GM18868 (cell line): ENCODE data around the gene ERFE.

Experiments
- ATAC-seq: cut with Tn5 transposase; IDR thresholded peaks from one replicate; pipeline ENCODE4 v1.9.1; 2021; ENCODE audit warnings: mild to moderate bottlenecking, moderate library complexity; ENCODE audit not compliant: unreplicated experiment

Gene ERFE

DNA sequence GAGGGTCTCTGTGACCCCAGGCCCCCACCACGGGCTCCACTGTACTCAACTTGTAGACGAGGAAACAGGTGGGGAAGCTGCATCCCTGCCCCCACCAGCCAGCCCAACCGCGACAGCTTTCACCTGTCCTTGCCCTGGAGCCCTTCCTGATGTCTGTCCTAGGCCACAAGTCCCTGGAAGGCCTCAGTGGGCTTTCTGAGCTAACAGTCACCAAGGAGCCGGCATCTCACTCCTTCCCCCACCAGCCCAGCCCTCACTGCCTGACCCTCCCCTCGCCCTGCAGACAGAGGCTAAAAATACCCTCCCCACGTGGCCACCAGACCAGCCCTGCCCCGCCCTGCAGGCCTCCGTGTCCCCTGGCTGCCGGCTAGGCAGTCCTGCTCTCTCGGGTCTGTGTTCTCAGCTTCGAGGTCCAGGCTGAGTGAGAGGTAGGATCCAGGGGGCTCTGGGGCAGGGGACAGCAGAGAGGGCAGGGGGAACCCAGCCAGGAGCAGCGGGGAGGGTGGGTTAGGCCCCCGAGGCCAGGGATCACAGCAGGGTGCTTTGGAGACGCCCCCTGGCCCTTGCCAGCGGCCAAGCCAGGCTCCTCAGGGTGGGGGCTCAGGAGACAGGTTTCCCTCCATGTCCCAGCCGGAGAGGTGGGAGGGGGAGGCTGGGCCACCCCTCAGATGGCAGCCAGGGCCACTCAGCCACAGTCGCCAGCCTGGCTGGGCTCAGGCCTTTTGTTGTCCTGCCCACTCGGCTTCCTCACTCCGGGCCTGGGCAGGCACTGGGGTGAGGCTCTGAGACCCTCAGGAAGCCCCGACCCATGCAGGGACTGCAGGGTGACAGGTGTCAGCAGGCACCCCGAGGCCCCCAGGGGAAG lies 20.2 kb upstream of the ERFE start, which contains the start of gene KLHL30:
Gene KLHL30, plus strand, starts transcription at position 338 of the 865 bp plus-strand sequence. CDS start 2,087 bp downstream, outside the sequence.
- no peak for ATAC-seq

DNA sequence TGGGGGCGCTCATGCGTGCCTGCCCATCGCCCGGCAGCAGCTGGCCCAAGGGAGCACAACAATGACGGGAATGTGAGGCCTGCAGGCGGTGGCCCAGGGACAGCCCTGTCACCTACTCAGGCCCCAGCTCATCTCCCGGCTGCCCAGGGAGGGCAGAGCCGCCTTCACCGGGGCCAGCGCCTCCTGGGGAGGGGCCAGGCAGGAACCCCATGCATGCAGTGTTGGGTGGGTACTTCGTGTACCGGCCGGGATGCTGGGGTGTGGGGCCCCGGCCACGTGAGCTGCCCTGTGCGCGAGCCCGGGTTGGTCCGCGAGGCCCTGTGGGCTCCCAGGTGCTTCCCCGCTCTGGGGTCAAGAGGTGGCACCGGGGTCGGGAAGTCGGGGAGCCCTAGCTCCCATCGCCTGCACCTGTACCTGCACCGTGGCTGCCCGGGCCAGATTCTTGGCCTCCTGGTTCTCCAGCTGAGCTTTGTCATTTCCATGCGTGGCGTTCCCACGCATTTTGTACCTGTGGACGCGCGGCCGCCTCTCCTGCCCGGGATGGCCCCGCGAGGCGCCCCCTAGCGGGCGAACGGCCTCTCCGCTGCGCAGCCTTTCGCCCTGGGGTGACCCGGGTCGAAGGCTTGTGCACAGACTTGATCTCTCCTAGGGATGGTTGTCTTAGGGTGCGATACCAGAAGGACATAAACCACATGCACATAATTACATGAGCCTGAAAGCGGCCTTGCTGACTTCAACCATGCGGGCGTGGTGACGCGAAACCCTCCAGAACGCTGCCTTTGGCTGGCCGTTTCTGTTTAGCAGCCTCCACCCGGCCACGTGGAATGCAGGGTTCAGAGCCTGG lies 19.4 kb upstream of the ERFE start:
- no peak for ATAC-seq

DNA sequence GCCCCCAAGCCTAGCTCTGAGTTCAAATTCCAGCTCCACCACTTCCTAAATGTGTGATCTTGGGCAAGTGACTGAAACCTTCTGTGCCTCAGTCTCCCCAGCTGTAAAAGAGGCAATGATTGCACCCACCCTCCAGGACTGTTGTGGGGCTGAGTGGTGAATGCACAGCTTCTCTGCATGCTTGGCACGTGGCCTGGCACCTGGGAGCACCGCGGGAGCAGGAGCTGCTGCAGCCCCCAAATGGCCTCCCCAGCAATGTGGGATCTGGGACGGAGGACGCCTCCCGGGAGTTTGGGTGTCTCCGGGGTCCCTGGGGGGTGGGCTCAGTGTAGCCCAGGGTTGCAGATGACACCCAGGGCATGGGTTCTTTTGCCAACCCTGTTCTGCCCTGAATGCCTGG lies 18.7 kb upstream of the ERFE start:
- no peak for ATAC-seq

- ATAC-seq, result no peak
Observed at GRCh38 chr2:238140721-238141540, 17.8 kb upstream of the ERFE start.

DNA sequence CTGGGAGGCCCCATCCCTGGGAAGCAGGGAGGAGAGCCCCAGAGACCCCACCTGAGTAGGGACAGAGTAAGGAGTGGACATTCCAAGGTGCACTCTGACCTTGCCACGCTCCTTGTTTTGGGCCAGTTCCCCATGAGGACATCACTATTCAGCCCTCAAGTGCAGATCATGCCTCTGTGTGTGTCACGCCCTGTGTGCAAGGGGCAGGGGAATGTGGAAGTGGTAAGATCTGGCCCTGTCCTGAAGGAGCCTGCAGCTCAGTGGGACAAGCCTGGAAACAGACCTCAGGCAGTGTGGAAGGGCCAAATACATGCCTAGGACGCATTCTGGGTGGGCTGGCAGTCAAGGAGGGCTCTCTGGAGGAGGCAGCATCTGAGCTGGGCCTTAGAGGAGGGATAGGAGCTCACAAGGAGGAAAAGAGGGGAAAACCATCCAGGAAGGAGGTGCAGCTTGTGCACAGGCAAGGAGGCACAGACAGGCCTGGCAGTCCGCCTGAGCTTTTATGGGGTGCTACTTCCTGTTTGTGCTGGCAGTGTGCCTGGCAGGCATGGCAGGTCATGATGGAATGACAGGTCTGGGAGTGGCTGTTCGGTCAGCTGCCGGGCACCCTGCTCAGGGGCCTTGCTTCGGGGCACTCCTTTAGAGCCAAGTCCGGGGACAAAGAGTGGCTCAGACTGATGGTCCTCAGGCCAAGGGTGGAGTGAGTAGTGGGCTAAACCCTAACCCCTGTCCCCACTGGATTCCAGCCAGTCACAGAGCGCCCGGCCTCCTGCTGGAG lies 17.0 kb upstream of the ERFE start:
- no peak for ATAC-seq

DNA sequence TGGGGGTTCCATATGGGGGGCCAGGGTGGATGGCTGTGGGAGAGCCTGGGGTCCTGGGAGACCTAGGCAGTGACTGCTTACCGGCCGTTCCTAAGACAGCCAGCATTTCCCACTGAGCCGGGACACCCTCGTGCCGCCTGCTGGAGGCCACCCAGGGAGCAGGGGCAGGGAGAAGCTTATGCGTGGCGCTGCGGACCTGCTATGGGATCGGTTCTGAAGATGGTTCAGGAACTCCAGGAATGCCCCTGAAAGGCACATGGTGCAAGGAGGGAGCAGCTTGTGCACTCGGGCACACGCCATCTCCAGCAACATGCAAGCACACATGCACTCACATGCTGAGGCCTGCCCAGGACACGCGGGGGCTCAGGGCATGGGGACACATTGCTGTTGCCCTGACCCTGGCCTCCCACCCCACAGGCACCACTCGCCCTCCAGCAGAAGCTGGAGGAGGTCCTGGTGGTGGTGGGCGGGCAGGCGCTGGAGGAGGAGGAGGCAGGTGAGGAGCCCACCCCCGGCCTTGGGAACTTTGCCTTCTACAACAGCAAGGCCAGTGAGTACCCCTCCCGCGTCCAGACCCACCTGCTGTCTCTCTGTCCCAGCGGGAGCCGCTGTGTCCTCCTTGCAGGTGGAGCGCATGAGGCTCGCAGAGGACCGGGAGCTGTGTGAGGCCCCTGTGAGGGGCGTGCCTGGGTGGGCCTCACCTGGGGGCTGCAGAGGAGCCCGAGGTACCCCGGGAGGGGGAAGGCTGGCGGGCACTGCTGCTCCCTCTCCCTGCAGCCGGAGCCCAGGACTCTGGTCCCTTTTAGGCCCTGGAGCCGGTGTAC lies 16.2 kb upstream of the ERFE start:
- ATAC-seq, result no peak

DNA sequence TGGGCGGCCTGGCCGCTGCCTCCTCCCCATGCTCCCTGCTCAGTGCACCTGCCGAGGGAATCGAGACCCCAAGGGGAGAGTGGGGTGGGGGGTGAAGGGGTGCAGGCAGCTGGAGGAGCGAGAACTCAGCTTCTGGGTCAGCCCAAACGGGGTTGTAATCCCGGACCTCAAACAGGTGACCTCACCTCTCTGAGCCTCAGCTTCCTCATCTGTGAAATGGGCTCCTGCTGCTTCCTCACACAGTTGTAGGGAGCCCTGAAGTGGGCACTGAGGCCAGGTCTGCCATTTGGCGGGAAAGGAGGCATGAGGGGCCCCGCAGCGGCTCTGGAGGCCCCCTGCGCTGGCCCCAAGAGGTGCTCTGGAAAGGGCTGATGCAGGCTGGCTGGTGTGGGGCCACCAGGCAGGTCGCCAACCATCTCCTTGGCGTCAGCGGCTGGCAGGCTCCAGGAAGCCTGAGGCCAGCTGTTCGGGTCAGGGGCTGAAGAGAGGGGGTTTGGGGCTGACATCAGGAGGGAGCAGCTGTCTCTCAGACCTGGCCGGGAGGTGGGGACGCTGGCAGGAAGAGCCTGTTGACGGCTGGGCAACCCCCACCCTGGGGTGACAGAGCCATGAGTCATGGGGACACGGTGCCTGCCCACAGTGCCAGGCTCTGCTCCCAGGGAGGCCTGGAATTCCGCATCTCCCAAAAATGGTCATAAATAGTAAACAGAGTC lies 15.4 kb upstream of the ERFE start:
- ATAC-seq, result no peak

- ATAC-seq, result no peak
Observed at GRCh38 chr2:238144262-238144661, 14.5 kb upstream of the ERFE start.

DNA sequence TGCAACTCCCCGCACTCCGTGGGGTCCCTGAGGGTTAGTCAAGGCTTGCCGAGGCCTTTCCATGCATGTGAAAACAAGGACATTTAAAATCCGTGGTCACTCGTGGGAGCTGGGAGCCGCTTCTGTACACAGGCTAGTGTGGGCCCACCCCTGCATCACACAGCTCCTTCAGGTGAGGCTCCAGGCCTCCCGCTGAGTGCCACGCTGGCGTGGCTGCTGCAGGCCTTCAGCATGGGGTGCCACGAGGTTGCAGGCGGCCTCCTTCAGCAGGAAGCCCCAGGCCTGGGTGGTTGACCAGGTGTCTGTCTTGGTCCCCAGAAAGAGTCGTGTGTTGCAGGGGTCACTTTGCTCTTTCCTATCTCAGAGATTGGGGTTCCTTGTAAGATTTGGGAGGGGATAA lies 13.7 kb upstream of the ERFE start:
- no peak for ATAC-seq

DNA sequence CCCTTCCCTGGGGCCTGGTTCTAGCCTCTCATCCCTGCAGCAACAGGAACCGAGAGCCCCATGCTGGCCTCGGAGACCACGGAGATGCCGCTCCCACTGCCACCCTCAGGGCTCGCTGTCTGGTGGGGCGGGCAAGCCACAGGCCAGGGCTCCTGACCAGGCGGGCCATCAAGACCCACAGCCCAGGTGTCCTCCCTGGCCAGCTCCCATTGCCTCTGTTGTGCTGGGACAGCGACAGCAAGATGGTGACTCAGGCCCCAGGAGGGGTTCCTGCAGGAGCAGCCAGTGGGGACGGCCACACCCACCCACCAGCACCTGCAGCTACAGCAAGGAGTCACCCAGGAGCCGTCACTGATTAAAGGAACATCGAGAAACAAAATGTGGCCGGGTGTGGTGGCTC lies 12.9 kb upstream of the ERFE start:
- no peak for ATAC-seq

GRCh38 chr2:238146884-238147544 lies 11.8 kb upstream of the ERFE start:
- no peak for ATAC-seq

DNA sequence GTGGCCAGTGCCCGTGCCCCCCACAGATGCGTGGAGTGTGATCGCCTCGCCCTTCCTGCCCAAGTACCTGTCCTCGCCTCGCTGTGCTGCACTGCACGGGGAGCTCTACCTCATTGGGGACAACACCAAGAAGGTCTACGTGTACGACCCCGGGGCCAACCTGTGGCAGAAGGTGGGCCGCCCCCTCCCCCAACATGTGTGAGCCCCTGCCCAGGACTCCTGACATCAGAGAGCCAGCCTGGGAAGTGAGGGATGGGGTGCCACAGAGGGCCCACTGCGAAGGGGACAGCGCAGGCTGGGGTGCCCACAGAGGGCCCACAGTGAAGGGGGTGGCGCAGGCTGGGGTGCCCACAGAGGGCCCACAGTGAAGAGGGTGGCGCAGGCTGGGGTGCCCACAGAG lies 9.8 kb upstream of the ERFE start:
- no peak for ATAC-seq

- no peak for ATAC-seq
Observed at GRCh38 chr2:238149841-238150572, 8.8 kb upstream of the ERFE start.

- no peak for ATAC-seq
Observed at GRCh38 chr2:238150686-238151085, 8.1 kb upstream of the ERFE start.

DNA sequence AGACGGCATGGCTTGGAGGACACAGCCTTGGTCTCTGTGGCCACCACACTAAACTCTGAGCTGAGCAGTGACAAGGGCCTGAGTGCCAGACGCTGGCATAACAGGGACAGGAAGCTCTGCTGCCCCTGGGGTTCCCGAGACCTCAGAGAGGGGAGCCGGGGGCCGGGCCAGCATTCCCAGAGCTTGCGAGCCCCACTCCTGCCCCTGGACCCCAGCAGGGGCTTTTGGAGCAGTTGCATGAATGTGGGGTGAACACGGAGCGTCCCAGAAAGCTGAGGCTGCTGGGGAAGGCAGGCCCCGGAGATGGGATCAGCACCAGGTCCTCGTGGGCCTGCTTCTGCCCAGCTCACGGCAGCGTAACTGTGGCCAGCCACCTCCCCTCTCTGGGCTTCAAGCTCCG lies 7.6 kb upstream of the ERFE start:
- ATAC-seq, result no peak

DNA sequence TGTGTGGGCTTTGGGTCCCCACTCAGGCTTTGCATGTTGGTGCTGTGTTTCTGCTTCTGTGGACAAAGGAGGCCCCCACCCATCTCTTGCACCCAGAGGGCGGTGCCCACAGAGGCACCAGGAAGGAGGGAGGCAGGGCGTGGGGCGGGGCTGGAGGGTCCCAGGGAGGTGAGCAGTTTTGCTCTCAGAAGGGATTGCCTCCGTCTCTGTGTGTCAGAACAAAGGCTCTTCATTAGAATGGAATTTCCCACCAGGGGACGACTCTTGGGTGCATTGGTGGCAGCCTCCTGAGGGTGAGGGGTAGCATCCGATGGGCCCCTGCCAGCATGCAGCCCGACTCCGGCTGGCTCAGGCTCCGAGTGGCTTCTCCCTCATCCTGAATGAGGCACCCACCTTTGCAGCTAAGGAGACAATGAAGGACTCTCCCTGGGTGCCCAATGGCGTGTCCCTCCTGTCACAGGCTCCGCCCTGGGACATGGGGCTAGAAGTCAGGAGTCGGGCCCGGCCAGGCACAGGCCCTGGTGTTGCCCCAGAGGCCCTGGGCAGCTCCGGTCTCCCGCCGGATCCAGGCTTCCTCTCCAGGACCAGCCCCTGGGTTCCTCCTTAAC lies 7.0 kb upstream of the ERFE start:
- ATAC-seq, result no peak
